Brain microvascular endothelial cell (primary cell): ENCODE results near the gene CHID1.

Source experiments
- DNase-seq: peaks from one replicate; pipeline ENCODE4 v3.0.0-alpha.2; 2020
- H3K27ac ChIP-seq: fragments of 250-450 bp; sonication (Bioruptor Pico); 2 replicates; pipeline ENCODE4 v1.5.1; 2020; ENCODE audit warnings: mild to moderate bottlenecking, moderate library complexity
- H3K27me3 ChIP-seq: fragments of 250-450 bp; sonication (Bioruptor Pico); replicated peaks from 2 replicates; pipeline ENCODE4 v1.5.1; 2020; ENCODE audit warnings: mild to moderate bottlenecking
- H3K36me3 ChIP-seq: fragments of 250-450 bp; sonication (Bioruptor Pico); replicated peaks from 2 replicates; pipeline ENCODE4 v1.5.1; 2020; ENCODE audit warnings: mild to moderate bottlenecking
- H3K4me3 ChIP-seq: 2 replicates; pipeline ENCODE4 v1.5.1; 2011; ENCODE audit warnings: low read depth, mild to moderate bottlenecking, control low read depth, low read length, moderate library complexity
- CTCF ChIP-seq: IDR thresholded peaks from 2 replicates; pipeline ENCODE4 v1.5.1; 2011; ENCODE audit warnings: low read depth, mild to moderate bottlenecking, moderate library complexity, low read length, control low read depth, inconsistent platforms; ENCODE audit errors: missing control alignments
- in situ Hi-C: cut with HindIII; loops from 2 replicates; pipeline ENCODE4 v1.10.0; 2017; ENCODE audit warnings: low sequenced_read_pairs, low pct_ligation_motif_present

The CHID1 gene

GRCh38 chr11:823441-824291 is 86.9 kb downstream of the CHID1 start:
- Histone ChIP-seq H3K27ac (no peak overlapping the region), H3K27me3 (no peaks in the 10 kb centered on the region), H3K4me3 (no peak overlapping the region), H3K36me3 (peaks cover 20% of the 10 kb centered on the region)
- in situ Hi-C loops = no loop called here
- no peak for DNase-seq
- no peak for TF ChIP-seq CTCF

GRCh38 chr11:821512-822371 is 88.9 kb downstream of the CHID1 start:
- no peak for TF ChIP-seq CTCF
- DNase-seq = no peak
- Histone ChIP-seq H3K36me3 (peaks cover 20% of the 10 kb centered on the region), H3K4me3 (no peak overlapping the region), H3K27ac (no peak overlapping the region), H3K27me3 (no peaks in the 10 kb centered on the region)
- in situ Hi-C loops = no loop called here

GRCh38 chr11:820655-821511 is 89.7 kb downstream of the CHID1 start:
- Histone ChIP-seq H3K36me3 (peaks cover 20% of the 10 kb centered on the region), H3K27me3 (no peaks in the 10 kb centered on the region), H3K27ac (no peak overlapping the region), H3K4me3 (peak overlapping the region; percentile 52)
- TF ChIP-seq CTCF = no peak
- in situ Hi-C loops = no loop called here
- no peak for DNase-seq

- Histone ChIP-seq H3K4me3 (peak overlapping the region; percentile 52), H3K27me3 (no peaks in the 10 kb centered on the region), H3K36me3 (peaks cover 16% of the 10 kb centered on the region), H3K27ac (peak overlapping the region; percentile 79)
- in situ Hi-C loops = no loop called here
- no peak for TF ChIP-seq CTCF
- DNase-seq = no peak
Observed at GRCh38 chr11:819943-820649, 90.5 kb downstream of the CHID1 start.
